GM03348 (cell line): ENCODE results near the gene TNNC1.

Experiments used
- DNase-seq: peaks from one replicate; pipeline ENCODE4 v3.0.0; 2012; ENCODE audit warnings: low spot score

Gene TNNC1

GRCh38 chr3:52429779-52430415, 23.9 kb downstream of the TNNC1 start:
- DNase-seq: no peak

DNA sequence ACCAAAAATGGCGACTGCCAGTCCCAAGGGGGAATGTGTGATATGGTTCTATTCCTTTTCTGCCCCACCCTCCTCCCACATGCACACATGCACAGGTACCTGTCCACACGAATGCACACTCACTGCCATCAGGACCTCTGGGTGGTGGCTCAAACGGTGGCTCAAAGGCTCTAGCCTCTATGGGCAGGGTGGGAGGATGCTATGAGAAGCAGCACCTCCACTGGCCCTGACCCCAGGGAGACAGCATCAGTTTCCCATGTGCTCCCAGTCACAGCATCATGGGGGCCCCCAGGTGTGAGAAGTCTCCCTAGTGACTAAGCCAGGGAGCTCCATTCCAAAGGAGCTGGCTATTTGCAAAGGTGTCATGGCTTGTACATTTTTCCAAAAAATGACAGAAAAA, 24.8 kb downstream of the TNNC1 start:
- no peak for DNase-seq

DNA sequence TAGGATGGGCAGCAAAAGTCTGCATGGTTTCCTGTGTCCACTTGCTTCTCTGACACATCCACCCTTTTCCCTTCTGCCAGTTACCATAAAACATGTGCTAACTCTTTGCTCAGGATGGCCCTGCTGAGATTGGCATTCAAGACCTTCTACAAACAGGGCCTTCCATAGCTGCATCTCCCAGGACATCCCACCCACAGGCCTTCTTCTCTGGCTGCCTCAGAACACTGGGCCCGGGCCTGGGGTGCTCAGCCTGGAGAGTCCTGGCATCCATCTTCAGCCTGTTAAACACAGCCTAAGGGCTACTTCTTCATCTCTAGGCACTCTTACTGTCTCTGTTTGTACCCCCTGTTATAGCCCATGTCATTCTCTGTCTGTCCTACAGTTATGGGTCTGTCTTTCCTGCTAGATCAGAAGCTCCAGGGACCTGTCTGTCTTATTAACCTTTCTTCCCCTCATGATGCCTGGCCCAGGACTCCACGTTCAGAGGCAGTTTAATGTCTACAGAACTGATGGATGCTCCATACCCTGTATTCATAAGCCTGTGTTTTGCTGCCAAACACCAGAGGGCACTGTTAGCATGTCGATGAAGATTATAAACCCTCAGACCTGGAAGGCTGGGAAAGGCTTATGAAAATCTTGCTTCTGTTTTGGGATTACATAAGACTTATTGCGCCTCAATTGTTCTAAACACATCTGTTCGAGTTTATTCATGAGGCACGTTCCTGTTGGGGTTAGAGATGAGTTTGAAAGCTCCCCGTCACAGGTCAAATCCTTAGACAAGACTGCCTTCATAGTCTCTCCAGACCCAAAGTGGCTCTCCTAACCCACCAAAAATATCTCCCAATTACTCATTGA, 25.5 kb downstream of the TNNC1 start:
- peak; percentile 80 for DNase-seq

DNA sequence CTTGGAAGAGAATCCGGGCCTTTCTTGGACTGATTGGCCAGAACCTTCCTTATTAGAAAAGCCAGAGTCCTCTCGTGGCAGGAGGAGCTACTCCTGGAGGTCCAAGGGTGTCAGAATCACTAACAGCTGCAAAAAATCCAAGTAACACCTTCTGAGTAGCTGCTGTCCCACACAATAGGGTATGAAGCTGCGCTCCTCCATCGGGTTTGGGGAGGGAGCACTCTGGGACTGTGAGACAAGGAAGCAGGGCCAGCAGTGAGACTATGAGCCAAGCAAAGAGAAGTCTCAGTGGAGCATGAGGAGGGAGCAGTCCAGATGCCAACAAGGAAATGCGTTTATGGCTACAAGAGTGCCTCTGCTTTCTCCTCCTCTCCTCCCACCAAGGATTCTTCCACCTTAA, 30.7 kb downstream of the TNNC1 start:
- no peak for DNase-seq

DNA sequence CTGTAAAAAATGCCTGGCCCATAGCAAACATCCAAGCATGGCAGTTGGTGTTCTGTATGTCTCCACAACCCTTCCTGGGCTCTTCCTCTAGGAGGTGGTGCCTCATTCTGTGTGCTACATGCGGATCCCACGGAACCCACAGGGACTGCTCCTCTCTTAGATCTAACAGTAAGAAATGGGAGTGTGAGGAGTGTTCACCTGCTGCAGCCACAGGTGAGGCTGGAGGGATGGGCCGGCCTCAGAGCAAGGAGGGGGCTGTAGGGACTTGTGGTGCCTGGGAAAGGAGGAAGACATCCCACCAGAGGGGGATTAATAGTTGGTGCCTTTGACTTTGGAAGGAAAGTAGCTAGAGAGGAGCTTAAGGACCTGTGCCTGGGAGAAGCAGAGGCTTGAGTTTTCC, 31.2 kb downstream of the TNNC1 start:
- no peak for DNase-seq

GRCh38 chr3:52420388-52420787, 33.5 kb downstream of the TNNC1 start:
- DNase-seq: no peak

GRCh38 chr3:52415800-52416199, 38.0 kb downstream of the TNNC1 start:
- no peak for DNase-seq

GRCh38 chr3:52408466-52408865, 45.4 kb downstream of the TNNC1 start:
- DNase-seq: no peak

DNA sequence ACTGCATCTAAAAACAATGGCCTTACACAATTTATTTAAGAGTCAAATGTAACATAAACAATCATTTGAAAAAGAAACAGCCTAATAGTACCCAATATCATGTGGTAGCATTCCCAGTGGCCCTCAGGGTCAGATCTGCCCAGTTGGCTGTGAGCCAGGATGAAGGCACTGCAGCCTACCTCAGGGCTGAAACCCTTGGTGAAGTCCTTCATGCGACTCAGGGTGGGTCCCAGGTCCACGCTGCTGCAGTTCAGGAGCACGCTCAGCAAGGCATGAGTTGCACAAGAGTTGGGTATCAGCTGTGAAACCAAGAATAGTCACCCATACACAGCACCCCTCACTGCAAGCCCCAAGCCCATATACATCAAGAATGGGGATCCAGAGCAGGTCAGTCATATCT, 46.1 kb downstream of the TNNC1 start:
- no peak for DNase-seq

DNA sequence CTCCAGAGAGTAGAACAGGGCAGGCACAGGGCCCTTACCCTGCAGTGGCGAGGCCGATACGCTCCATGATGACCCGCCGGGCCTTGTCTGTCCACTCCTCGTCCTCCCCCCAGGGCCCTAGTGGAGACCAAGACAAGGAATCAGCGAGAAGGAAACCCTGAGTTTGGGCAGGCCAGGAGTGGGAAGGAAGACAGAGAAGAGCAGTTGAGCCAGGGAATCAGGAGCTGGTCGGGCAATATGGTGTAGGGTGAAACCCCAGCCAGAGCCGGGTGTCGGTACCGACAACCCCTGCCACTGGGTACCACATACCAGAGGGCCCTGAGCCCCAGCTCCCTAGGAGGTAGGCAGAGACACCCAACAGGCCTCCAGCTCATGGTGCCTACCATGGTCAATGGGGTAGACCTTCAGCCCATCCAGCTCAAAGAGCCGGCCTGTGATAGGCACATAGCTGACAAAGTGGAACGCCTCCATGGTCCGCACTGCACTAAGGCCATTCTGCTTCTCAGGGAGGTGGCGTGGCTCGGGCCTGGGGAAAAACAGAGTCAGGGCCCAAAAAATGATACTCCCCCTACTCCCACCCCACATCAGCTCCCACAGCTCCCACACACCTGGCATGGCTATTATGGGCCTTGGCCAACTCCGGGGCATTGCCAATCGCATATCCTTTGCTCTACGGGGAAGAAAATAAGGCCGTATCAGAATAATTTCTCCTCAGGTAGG, 46.9 kb downstream of the TNNC1 start:
- DNase-seq: no peak

- DNase-seq: no peak
These were observed 47.6 kb downstream of the TNNC1 start for GRCh38 chr3:52406231-52406661.

DNA sequence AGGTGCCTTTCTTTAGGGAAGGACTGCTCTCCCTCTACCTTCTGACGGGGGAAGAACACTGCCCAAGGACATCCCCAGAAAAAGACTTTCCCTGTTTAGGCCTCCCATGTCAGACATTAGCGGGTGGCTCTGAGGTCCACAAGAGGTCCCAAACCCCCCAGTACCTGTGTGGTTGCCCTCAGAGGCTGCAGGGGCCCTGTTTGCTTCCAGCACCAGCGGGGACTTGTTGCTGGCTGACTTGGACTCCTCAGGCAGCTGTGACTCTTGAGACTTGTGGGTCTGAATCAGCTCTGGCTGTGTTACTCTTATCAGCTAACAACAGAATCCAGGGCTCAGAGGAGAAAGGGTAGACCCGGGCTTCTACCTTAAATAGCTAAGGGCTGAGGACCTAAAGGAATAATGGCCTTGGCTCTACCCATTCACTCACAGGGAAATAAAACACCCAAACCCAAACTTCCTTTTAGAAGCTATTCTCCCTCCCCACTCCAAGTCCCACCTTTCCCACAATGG, 48.2 kb downstream of the TNNC1 start:
- DNase-seq: no peak

GRCh38 chr3:52405066-52405465, 48.8 kb downstream of the TNNC1 start:
- no peak for DNase-seq

DNA sequence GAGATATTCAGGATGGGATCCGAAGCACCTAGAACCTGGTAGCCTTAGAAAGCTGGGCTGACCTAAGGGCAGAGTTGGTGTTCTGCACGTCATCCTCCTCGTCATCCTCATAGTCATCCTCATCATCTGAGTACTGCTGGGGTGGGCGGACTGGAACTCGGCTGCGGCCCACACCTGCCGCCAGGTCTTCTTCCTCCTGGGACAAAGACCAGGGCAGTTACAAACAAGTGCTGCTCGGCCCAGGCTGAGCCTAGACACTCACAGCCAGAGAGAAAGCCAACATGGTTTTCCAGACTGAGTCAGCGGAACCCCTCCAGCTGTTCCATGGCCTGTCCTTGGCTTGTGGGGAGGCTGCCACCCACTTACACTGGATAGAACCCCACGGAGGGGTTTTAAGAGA, 49.5 kb downstream of the TNNC1 start:
- no peak for DNase-seq

GRCh38 chr3:52403955-52404354, 49.9 kb downstream of the TNNC1 start:
- no peak for DNase-seq

DNA sequence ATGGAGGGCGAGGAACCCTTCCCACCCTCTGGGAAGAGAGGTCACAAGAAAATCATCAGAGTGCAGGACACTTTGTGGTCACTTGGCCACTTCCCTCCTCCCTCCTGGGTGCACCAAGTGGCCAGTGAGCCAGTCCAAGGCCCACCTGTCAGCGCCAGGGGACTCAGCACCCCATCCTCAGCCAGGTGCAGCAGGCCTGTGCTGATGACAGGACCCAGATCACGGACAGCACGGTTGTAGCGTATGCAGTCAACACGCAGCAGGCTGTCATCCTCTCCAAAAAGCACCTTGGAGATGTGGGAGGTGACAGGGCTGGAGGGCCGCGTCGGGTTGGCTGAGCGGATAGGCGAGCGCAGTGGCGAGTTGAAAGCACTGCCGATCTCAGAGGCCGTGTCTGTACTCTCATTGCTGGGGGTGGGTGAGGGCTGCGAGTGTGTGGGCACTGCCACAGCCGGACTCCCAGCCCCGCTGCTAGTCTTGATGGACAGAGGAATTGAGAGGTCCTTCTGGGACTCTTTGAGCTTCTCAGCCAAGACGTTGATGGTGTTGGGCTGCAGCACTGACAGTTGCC, 50.5 kb downstream of the TNNC1 start:
- no peak for DNase-seq

DNA sequence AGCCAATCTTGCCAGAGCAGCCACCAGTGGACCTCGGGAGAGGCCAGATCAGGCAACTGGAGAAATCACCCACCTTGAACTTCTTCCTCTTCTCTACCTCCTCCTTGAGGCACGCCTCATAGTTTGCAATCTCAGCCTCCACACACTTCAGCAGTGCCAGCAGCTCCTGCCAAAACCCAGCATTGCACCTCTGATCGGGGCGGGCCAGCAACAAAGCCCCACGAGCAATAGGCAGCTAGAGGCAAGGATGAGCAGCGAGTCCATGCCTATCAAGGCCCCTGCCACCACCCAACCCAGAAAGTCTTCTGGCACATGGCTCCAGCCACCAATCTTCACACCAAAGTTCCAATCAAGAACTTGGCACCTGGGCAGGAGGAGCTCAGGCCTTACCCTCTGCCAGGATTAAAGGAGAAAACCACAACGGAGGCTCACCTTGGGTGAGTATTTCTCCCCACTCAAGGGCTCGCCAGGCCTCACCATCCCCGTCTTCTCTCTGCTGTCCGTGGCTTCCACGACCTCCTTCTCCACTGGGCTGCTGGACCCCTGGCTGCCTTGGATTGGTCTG, 51.1 kb downstream of the TNNC1 start:
- DNase-seq: no peak

DNA sequence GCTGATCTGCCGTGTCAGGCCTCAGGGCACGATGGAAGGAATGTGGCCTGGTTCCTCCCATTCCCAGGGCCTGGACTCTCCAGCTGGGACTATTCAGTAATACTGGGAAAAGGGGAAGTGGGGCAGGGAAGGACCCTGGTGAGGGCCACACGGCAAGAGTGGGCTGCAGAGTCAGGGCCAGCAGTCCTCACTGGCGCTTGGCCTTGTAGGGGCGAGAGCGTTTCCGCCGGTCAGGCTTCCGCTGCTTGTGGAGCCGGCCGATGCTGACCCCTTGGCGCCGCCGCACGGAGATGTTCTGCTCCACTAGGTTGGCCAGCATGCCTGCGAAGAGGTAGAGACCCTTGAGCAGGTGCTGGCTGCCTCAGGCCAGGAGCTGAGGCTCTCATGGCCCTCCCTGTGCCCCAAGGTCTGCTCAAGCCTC, 51.7 kb downstream of the TNNC1 start:
- DNase-seq: no peak

DNA sequence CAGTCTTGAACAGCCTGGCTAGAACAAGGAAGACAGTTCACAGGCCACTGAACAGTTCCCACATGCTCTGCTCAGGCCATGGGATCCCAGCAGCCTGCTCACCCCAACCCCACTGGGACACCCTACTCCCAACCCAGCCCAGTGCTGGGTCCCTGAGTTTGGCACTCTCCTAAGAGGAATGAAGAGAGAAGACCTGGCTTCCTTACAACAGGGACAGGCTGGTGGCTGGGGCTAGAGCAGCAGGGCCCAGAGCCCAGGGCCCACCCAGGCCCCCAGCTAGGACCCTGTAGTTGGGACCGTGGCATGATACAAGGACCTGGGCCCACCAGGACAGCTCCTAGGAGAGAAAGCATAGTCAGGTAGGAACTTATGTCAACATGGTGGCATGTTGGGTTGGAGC, 52.3 kb downstream of the TNNC1 start:
- DNase-seq: no peak
